ENCODE data around the gene C2orf81.

DNA sequence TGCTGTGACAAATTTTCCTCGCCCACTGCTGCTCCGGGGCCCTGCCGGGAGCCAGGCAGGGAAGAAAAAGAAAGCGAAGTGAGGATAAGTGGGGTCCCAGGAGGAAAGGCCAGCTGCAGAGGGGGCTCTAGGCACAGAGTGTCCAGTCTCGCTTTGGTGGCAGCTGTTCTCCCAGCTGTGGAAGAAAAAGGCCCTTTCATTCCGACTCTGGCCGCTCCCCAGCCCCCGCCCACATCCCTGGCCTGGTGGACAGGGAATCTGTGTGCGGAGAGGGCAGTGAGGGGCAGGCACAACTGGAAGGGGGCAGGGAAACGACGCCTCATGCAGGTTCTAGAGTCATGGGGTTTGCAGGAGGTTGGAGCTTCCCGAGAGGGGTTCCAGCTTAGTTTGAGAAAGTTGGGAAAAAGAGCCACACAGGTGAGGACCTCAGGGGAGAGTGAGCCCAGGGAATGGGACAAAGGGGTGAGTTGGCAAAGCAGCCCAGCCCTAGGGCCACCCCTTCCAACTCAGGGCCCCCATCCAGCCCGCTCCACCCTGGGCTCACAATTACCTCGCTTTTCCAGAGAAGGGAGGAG is 18.5 kb upstream of the C2orf81 start:
- TF ChIP-seq, protein P1, sequence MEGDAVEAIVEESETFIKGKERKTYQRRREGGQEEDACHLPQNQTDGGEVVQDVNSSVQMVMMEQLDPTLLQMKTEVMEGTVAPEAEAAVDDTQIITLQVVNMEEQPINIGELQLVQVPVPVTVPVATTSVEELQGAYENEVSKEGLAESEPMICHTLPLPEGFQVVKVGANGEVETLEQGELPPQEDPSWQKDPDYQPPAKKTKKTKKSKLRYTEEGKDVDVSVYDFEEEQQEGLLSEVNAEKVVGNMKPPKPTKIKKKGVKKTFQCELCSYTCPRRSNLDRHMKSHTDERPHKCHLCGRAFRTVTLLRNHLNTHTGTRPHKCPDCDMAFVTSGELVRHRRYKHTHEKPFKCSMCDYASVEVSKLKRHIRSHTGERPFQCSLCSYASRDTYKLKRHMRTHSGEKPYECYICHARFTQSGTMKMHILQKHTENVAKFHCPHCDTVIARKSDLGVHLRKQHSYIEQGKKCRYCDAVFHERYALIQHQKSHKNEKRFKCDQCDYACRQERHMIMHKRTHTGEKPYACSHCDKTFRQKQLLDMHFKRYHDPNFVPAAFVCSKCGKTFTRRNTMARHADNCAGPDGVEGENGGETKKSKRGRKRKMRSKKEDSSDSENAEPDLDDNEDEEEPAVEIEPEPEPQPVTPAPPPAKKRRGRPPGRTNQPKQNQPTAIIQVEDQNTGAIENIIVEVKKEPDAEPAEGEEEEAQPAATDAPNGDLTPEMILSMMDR (IDR thresholded peaks at IDR 0.05 in 2 of 3, conservative IDR thresholded peaks at IDR 0.05 in 1 of 3; ENCODE audit: control insufficient read depth in 2 of 3, extremely low read depth in 1 of 3, insufficient read depth in 1 of 3, low read depth in 3 of 3, low read length in 3 of 3), result no peak
- TF ChIP-seq, protein P2, sequence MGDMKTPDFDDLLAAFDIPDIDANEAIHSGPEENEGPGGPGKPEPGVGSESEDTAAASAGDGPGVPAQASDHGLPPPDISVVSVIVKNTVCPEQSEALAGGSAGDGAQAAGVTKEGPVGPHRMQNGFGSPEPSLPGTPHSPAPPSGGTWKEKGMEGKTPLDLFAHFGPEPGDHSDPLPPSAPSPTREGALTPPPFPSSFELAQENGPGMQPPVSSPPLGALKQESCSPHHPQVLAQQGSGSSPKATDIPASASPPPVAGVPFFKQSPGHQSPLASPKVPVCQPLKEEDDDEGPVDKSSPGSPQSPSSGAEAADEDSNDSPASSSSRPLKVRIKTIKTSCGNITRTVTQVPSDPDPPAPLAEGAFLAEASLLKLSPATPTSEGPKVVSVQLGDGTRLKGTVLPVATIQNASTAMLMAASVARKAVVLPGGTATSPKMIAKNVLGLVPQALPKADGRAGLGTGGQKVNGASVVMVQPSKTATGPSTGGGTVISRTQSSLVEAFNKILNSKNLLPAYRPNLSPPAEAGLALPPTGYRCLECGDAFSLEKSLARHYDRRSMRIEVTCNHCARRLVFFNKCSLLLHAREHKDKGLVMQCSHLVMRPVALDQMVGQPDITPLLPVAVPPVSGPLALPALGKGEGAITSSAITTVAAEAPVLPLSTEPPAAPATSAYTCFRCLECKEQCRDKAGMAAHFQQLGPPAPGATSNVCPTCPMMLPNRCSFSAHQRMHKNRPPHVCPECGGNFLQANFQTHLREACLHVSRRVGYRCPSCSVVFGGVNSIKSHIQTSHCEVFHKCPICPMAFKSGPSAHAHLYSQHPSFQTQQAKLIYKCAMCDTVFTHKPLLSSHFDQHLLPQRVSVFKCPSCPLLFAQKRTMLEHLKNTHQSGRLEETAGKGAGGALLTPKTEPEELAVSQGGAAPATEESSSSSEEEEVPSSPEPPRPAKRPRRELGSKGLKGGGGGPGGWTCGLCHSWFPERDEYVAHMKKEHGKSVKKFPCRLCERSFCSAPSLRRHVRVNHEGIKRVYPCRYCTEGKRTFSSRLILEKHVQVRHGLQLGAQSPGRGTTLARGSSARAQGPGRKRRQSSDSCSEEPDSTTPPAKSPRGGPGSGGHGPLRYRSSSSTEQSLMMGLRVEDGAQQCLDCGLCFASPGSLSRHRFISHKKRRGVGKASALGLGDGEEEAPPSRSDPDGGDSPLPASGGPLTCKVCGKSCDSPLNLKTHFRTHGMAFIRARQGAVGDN (IDR thresholded peaks at IDR 0.05), result no peak; the same call in 1 of the 2 replicates
- TF ChIP-seq, protein P3, sequence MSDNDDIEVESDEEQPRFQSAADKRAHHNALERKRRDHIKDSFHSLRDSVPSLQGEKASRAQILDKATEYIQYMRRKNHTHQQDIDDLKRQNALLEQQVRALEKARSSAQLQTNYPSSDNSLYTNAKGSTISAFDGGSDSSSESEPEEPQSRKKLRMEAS (IDR thresholded peaks at IDR 0.05; ENCODE audit: low read depth, low read length), result no peak
- no peak for TF ChIP-seq TARDBP (IDR thresholded peaks at IDR 0.05; ENCODE audit: borderline replicate concordance)
- no peak for TF ChIP-seq POLR2A (IDR thresholded peaks at IDR 0.05; ENCODE audit: low read depth, low read length)
- no peak for TF ChIP-seq CEBPB (IDR thresholded peaks at IDR 0.05; ENCODE audit: borderline replicate concordance in 1 of 2, low read depth in 2 of 2, low read length in 2 of 2)
- no peak for TF ChIP-seq MEF2A (IDR thresholded peaks at IDR 0.05; ENCODE audit: insufficient read depth, low read depth, low read length)
- TF ChIP-seq SUPT20H (IDR thresholded peaks at IDR 0.05; ENCODE audit: borderline replicate concordance, control insufficient read depth, low read depth, low read length), result no peak
- no peak for TF ChIP-seq NFYA (IDR thresholded peaks at IDR 0.05; ENCODE audit: borderline replicate concordance, low read depth, low read length)
- TF ChIP-seq EGR1 (IDR thresholded peaks at IDR 0.05; ENCODE audit: borderline replicate concordance in 1 of 2, low read depth in 2 of 2, low read length in 2 of 2), result no peak
- TF ChIP-seq FOXM1 (IDR thresholded peaks at IDR 0.05; ENCODE audit: low read depth, low read length), result no peak
- TF ChIP-seq, protein P4, sequence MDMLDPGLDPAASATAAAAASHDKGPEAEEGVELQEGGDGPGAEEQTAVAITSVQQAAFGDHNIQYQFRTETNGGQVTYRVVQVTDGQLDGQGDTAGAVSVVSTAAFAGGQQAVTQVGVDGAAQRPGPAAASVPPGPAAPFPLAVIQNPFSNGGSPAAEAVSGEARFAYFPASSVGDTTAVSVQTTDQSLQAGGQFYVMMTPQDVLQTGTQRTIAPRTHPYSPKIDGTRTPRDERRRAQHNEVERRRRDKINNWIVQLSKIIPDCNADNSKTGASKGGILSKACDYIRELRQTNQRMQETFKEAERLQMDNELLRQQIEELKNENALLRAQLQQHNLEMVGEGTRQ (IDR thresholded peaks at IDR 0.05; ENCODE audit: borderline replicate concordance, low read depth, low read length), result no peak
- TF ChIP-seq, protein P5, sequence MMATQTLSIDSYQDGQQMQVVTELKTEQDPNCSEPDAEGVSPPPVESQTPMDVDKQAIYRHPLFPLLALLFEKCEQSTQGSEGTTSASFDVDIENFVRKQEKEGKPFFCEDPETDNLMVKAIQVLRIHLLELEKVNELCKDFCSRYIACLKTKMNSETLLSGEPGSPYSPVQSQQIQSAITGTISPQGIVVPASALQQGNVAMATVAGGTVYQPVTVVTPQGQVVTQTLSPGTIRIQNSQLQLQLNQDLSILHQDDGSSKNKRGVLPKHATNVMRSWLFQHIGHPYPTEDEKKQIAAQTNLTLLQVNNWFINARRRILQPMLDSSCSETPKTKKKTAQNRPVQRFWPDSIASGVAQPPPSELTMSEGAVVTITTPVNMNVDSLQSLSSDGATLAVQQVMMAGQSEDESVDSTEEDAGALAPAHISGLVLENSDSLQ (IDR thresholded peaks at IDR 0.05), result no peak
